OCI-LY3 (cell line): Measurements from ENCODE around the gene NAPA.

Experiments
- H2AFZ ChIP-seq: fragments of 200-600, 300-600 bp; shearing (Covaris generic); 2 replicates; pipeline ENCODE4 v1.6.0; 2014; ENCODE audit warnings: antibody characterized with exemption, low read depth, low read length
- H3K27ac ChIP-seq: fragments of 200-600, 300-600 bp; sonication (generic); 2 replicates; pipeline ENCODE4 v1.5.1; 2014; ENCODE audit warnings: mild to moderate bottlenecking, low read length, moderate library complexity, mixed read lengths
- H3K27me3 ChIP-seq: fragments of 200-600, 300-600 bp; sonication (generic); 2 replicates; pipeline ENCODE4 v1.6.1; 2014; ENCODE audit warnings: low read depth, low read length, mixed read lengths
- H3K36me3 ChIP-seq: fragments of 200-600, 300-600 bp; sonication (generic); replicated peaks from 2 replicates; pipeline ENCODE3; 2014; ENCODE audit warnings: low read depth, low read length, mixed read lengths
- H3K4me1 ChIP-seq: fragments of 300-600, 200-600 bp; sonication (generic); 2 replicates; pipeline ENCODE4 v1.6.1; 2014; ENCODE audit warnings: low read length, mixed read lengths
- H3K4me2 ChIP-seq: fragments of 200-600, 300-600 bp; sonication (generic); 2 replicates; pipeline ENCODE4 v1.6.1; 2014; ENCODE audit warnings: low read length, mixed read lengths
- H3K4me3 ChIP-seq: fragments of 300-600, 200-600 bp; sonication (generic); 2 replicates; pipeline ENCODE4 v1.5.1; 2014; ENCODE audit warnings: antibody characterized with exemption, mild to moderate bottlenecking, low read length, moderate library complexity
- H3K79me2 ChIP-seq: fragments of 300-600, 200-600 bp; shearing (Covaris generic); 2 replicates; pipeline ENCODE4 v1.6.1; 2014; ENCODE audit warnings: mild to moderate bottlenecking, low read length, mixed read lengths
- H3K9ac ChIP-seq: fragments of 300-600, 200-600 bp; shearing (Covaris generic); 2 replicates; pipeline ENCODE4 v1.6.0; 2014; ENCODE audit warnings: mild to moderate bottlenecking, low read length, moderate library complexity
- H3K9me3 ChIP-seq: fragments of 200-600, 300-600 bp; shearing (Covaris generic); 2 replicates; pipeline ENCODE4 v1.6.1; 2014; ENCODE audit warnings: low read length, mixed read lengths; ENCODE audit not compliant: insufficient read depth
- H4K20me1 ChIP-seq: fragments of 200-600, 300-600 bp; sonication (generic); 2 replicates; pipeline ENCODE4 v1.6.1; 2016; ENCODE audit warnings: low read length, mixed read lengths; ENCODE audit not compliant: insufficient read depth
- CTCF ChIP-seq: fragments of 200-600, 300-600 bp; sonication (generic); IDR thresholded peaks from 2 replicates; pipeline ENCODE4 v1.5.1; 2014; ENCODE audit warnings: antibody characterized with exemption, low read length, low read depth
- EZH2phosphoT487 ChIP-seq: fragments of 200-600 bp; shearing (Covaris generic); IDR thresholded peaks from 2 replicates; pipeline ENCODE4 v1.6.1; 2018; ENCODE audit warnings: antibody characterized with exemption, mixed run types, low read depth

Gene NAPA

GRCh38 chr19:47469363-47469700 lies 45.5 kb downstream of the NAPA start:
- H3K27me3 ChIP-seq, result peaks cover 65% of the 10 kb centered on the region
- H3K4me1 ChIP-seq, result peaks cover 11% of the 10 kb centered on the region
- no peak overlapping the region for H3K4me3 ChIP-seq
- no peak overlapping the region for H3K27ac ChIP-seq
- no peaks in the 10 kb centered on the region for H3K36me3 ChIP-seq
- no peak overlapping the region for H3K4me2 ChIP-seq
- no peaks in the 10 kb centered on the region for H3K79me2 ChIP-seq
- peaks cover 10% of the 10 kb centered on the region for H4K20me1 ChIP-seq
- H3K9me3 ChIP-seq, result no peaks in the 10 kb centered on the region
- no peak overlapping the region for H2AFZ ChIP-seq
- no peak overlapping the region for H3K9ac ChIP-seq
- no peak for TF ChIP-seq EZH2phosphoT487
- TF ChIP-seq CTCF, result no peak

DNA sequence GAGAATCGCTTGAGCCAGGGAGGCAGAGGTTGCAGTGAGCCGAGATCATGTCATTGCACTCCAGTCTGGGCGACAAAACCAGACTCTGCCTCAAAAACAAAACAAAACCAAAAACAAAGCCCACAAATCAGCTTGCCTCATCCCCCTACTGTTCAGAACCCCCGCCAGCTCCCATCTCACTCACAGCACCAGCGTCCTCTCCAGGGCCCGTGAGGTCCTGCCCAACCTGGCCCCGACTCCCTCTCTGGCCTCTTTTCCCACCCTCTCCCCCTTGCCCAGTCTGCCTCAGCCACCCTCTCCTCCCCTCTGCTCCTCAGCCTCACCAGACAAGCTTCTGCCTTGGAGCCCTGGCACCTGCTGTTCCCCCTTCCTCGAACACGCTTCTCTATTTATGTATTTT lies 46.9 kb downstream of the NAPA start:
- Histone ChIP-seq H2AFZ (no peak overlapping the region), H3K4me3 (no peak overlapping the region), H3K36me3 (no peaks in the 10 kb centered on the region), H4K20me1 (peaks cover 10% of the 10 kb centered on the region), H3K4me2 (no peak overlapping the region), H3K9ac (no peak overlapping the region), H3K9me3 (no peaks in the 10 kb centered on the region), H3K27me3 (peaks cover 72% of the 10 kb centered on the region), H3K79me2 (no peaks in the 10 kb centered on the region), H3K4me1 (peaks cover 19% of the 10 kb centered on the region), H3K27ac (no peak overlapping the region)
- TF ChIP-seq EZH2phosphoT487, result no peak
- TF ChIP-seq CTCF, result no peak

DNA sequence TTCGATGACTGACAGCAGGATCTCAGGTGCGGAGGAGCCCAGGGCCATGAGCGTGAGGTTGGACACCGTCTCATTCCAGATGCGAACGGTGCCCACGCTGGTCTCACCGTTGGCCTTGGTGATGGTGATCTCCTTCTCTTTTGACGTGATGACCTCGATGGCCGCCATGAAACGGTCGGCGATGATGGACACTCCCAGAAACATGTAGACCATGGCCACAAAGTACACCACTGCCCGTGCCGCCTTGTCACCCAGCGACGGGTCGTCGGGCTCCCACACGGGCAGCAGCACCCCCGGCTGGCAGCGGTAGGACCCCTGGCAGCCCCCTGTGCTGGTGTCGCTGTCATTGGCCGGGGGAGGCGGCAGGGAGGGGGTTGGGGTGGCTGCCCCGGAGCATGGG lies 48.9 kb downstream of the NAPA start:
- Histone ChIP-seq H4K20me1 (peaks cover 15% of the 10 kb centered on the region), H3K4me1 (peaks cover 35% of the 10 kb centered on the region), H3K36me3 (no peaks in the 10 kb centered on the region), H3K27ac (no peak overlapping the region), H3K27me3 (peaks cover 75% of the 10 kb centered on the region), H2AFZ (no peak overlapping the region), H3K9me3 (no peaks in the 10 kb centered on the region), H3K4me3 (no peak overlapping the region), H3K9ac (no peak overlapping the region), H3K4me2 (no peak overlapping the region), H3K79me2 (no peaks in the 10 kb centered on the region)
- no peak for TF ChIP-seq CTCF
- TF ChIP-seq EZH2phosphoT487, result no peak

GRCh38 chr19:47464675-47465419 lies 50.0 kb downstream of the NAPA start:
- TF ChIP-seq CTCF (no peak), EZH2phosphoT487 (no peak)

More at GRCh38 chr19:47464675-47465419, 50.0 kb downstream of the NAPA start:
- H3K4me1 ChIP-seq, result peaks cover 35% of the 10 kb centered on the region
- no peak overlapping the region for H3K27ac ChIP-seq
- H3K4me2 ChIP-seq, result peak overlapping the region; percentile 32
- no peaks in the 10 kb centered on the region for H3K79me2 ChIP-seq
- H3K27me3 ChIP-seq, result peaks cover 68% of the 10 kb centered on the region
- H4K20me1 ChIP-seq, result peaks cover 15% of the 10 kb centered on the region
- H2AFZ ChIP-seq, result no peak overlapping the region
- no peak overlapping the region for H3K9ac ChIP-seq
- no peaks in the 10 kb centered on the region for H3K9me3 ChIP-seq
- H3K36me3 ChIP-seq, result no peaks in the 10 kb centered on the region
- no peak overlapping the region for H3K4me3 ChIP-seq
